Activated naive CD4-positive, alpha-beta T cell treated with anti-CD3 and anti-CD28 coated beads, Interleukin-2, amount 50 U/mL, for 72 hours (primary cell): ENCODE measurements around the gene AGFG1. TPM values are rescaled to one million over a fixed set of nuclear protein-coding genes. Genes with fewer than 3 reads are reported as not detected.
"Not testable (repeated sequence)": the region's sequence is repeated elsewhere in the genome, so short reads cannot be mapped to it uniquely, and the experiment has no call there.

Source experiments
- ATAC-seq, 2 donors: fragments of 150-1000 bp; cut with Tn5 transposase; 2 replicates each; pipeline ENCODE4 v1.10.0; 2021; ENCODE audit warnings: mild to moderate bottlenecking in 2 of 2, moderate library complexity in 2 of 2
- DNase-seq, 2 donors: peaks; one replicate each; pipeline ENCODE4 v3.0.0; 2021 to 2022; ENCODE audit warnings: low spot score in 2 of 2
- H3K27ac Mint-ChIP-seq, 2 donors: one replicate each; pipeline ENCODE4 v1.8.0; 2022; ENCODE audit warnings: mild to moderate bottlenecking in 2 of 2, mixed read lengths in 2 of 2
- H3K36me3 Mint-ChIP-seq, 2 donors: one replicate each; pipeline ENCODE4 v1.8.0; 2022; ENCODE audit warnings: mixed read lengths in 2 of 2
- H3K9me3 Mint-ChIP-seq, 2 donors: one replicate each; pipeline ENCODE4 v1.8.0; 2022; ENCODE audit warnings: mixed read lengths in 2 of 2
- total RNA-seq, 2 donors: library from RNA; stranded (reverse); gene quantifications; one replicate each; pipeline ENCODE4 v1.2.3, GENCODE V29; 2022

Gene AGFG1
- total RNA-seq, 2 donors from 2014 or later = 63.3 to 219 TPM

DNA sequence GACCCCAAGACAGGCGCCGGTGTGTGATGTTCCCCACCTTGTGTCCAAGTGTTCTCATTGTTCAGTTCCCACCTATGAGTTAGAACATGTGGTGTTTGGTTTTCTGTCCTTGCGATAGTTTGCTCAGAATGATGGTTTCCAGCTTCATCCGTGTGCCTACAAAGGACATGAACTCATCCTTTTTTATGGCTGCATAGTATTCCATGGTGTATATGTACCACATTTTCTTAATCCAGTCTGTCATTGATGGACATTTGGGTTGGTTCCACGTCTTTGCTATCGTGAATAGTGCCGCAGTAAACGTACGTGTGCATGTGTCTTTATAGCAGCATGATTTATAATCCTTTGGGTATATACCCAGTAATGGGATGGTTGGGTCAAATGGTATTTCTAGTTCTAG is 68.4 kb downstream of the AGFG1 start:
- H3K36me3 Mint-ChIP-seq = peaks cover 47 to 79% of the 10 kb centered on the region in 2 donors
- ATAC-seq, DNase-seq, H3K27ac Mint-ChIP-seq: not testable (repeated sequence)
- peaks cover 0 to 20% of the 10 kb centered on the region in 2 donors for H3K9me3 Mint-ChIP-seq

DNA sequence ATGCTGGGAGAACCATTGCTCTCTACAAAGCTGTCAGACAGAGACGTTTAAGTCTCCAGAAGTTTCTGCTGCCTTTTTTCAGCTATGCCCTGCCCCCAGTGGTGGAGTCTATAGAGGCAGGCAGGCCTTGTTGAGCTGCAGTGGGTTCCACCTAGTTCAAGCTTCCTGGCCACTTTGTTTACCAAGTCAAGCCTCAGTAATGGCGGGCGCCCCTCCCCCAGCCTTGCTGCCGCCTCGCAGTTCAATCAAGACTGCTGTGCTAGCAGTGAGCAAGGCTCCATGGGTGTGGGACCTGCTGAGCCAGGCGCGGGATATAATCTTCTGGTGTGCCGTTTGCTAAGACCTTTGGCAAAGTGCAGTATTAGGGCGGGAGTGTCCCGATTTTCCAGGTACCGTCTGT is 74.0 kb downstream of the AGFG1 start:
- DNase-seq (no peak), ATAC-seq (no peak)
- Mint-ChIP-seq H3K9me3 (peaks cover 0 to 11% of the 10 kb centered on the region in 2 donors), H3K36me3 (peaks cover 32 to 49% of the 10 kb centered on the region in 2 donors), H3K27ac (peak overlapping the region; percentile 37 to 91)

DNA sequence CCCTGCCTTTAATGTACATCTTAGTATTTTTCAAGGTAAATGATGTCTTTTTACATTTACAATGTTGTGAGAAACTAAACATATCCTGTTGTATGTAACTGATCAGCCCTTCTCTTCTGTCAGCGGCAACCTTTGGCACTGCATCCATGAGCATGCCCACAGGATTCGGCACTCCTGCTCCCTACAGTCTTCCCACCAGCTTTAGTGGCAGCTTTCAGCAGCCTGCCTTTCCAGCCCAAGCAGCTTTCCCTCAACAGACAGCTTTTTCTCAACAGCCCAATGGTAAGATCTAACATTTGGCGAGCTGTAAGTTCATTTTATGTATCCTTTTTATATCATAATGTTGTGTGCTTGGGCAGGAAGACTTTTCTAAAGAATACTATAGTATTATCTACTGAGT is 79.9 kb downstream of the AGFG1 start:
- no peak for ATAC-seq
- DNase-seq = no peak
- Mint-ChIP-seq H3K27ac (peak overlapping the region in 1 of 2 donors; percentile 69), H3K9me3 (no peaks in the 10 kb centered on the region), H3K36me3 (peaks cover 0 to 21% of the 10 kb centered on the region in 2 donors)

DNA sequence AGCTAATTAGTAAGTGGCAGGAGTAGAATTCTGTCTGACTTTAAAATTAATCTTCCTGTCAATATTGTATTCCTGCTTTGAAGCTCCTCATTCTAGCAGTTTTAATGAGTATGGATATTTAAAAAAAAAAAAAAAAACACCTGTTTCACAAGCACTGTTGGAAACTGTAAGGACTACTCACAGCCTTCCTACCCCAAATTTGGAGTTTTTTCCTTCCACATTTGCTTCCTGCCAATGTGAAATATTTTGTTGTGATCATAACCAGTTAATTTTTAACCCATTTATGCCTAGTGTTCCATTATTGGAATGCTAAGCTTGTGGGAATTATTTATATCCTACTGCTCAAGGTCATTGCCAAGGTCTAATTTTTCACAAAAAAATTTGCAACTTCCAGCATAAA is 90.6 kb downstream of the AGFG1 start:
- H3K36me3 Mint-ChIP-seq = peaks cover 0 to 8% of the 10 kb centered on the region in 2 donors
- ATAC-seq = no peak
- H3K9me3 Mint-ChIP-seq = no peaks in the 10 kb centered on the region
- no peak overlapping the region for H3K27ac Mint-ChIP-seq
- DNase-seq = no peak

DNA sequence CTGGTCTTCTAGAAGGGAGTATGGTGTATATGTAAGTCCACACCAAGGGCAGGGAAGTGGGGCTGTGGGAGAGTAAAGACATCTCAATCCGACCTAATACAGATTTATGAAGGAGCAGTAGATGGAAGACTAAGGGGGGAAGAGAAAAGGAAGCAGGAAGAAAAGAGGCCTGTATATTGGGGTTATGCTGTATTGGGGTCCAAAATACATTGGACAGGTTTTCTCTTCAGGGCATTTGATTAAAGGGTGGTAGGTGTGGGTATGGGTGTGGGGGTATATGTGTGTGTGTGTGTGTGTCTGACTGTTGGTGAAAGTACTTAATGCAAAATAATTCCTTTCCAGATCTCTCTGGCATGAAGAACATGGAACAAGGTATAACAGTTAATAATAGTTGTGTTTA is 93.1 kb downstream of the AGFG1 start:
- DNase-seq (no peak), ATAC-seq (peak in 1 of 2 donors; percentile 29)
- H3K36me3 Mint-ChIP-seq = peaks cover 0 to 8% of the 10 kb centered on the region in 2 donors
- no peaks in the 10 kb centered on the region for H3K9me3 Mint-ChIP-seq
- peak overlapping the region; percentile 3 to 6 for H3K27ac Mint-ChIP-seq

DNA sequence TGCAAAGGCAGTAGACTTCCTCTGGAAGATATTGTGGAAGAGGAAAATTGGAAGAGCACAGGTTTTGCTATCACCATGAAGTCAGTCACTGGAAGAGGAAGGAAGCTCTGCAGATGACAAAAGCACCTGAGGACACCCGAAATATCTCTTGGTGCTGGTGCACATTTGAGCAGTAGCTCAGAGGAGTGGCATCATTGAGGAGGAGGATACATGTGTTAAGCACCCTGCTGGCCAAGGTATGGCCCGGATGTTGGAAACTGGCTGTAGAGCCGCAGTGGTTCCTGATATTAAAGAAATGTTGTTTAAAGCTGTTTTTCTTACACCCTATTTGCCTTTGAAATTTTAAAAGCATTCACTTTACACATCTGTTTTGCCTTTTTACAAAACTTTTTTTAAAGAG is 94.1 kb downstream of the AGFG1 start:
- H3K27ac Mint-ChIP-seq = peak overlapping the region in 1 of 2 donors; percentile 39
- ATAC-seq (no peak), DNase-seq (no peak)
- H3K36me3 Mint-ChIP-seq = peaks cover 0 to 8% of the 10 kb centered on the region in 2 donors
- no peaks in the 10 kb centered on the region for H3K9me3 Mint-ChIP-seq

DNA sequence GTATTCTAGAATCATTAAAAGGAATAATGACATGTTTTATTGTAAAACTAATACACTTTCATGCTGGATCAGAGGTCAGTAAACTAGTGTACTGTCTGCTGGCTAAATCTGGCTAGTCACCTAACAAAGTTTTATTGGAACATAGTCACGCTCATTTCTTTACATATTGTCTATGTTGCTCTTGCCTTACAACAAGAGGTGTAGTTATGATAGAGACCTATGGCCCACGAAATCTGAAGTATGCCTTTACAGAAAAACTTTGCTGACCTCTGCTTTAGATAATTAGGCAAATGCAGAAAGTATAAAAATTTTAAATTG is 96.9 kb downstream of the AGFG1 start:
- ATAC-seq (no peak), DNase-seq (no peak)
- no peak overlapping the region for H3K27ac Mint-ChIP-seq
- peaks cover 0 to 2% of the 10 kb centered on the region in 2 donors for H3K36me3 Mint-ChIP-seq
- no peaks in the 10 kb centered on the region for H3K9me3 Mint-ChIP-seq

DNA sequence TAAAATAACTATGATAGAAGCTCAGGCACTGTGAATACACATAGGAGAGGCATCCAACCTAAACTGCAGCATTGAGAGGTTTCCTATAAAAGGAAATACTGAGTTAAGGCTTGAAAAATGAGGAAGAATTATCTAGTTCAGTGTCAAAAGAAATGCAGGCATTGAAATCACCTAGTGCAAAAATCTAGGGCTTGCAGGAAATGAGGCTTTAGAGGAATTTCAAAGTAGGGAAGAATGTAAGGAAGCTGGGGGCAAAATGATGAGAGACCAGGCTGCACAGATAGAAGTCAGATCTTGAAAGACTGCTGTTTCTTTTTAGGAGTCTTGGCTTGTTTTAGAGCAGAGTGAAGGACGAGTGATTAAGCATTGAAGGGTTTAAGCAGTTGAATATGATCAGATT is 98.7 kb downstream of the AGFG1 start:
- H3K9me3 Mint-ChIP-seq = no peaks in the 10 kb centered on the region
- H3K36me3 Mint-ChIP-seq = no peaks in the 10 kb centered on the region
- no peak for ATAC-seq
- H3K27ac Mint-ChIP-seq = peak overlapping the region in 1 of 2 donors; percentile 45
- DNase-seq = no peak

DNA sequence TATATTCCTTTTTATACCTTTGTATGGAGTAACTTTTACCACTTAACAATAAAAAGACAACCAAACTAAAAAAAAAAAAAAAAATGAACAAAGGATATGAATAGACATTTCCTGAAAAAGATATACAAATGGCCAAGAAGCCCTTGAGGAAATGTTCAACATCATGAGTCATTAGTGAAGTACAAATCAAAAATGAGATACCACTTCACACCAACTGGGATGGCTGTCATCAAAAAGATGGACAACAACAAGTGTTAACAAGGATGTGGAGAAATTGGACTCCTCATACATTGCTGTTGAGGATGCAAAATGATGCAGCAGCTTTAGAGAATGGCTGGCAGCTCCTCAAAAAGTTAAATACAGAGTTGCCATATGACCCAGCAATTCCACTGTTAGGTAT is 104.2 kb downstream of the AGFG1 start:
- no peak for ATAC-seq
- no peaks in the 10 kb centered on the region for H3K9me3 Mint-ChIP-seq
- no peak for DNase-seq
- H3K27ac Mint-ChIP-seq = no peak overlapping the region
- H3K36me3 Mint-ChIP-seq = peaks cover 0 to 2% of the 10 kb centered on the region in 2 donors

DNA sequence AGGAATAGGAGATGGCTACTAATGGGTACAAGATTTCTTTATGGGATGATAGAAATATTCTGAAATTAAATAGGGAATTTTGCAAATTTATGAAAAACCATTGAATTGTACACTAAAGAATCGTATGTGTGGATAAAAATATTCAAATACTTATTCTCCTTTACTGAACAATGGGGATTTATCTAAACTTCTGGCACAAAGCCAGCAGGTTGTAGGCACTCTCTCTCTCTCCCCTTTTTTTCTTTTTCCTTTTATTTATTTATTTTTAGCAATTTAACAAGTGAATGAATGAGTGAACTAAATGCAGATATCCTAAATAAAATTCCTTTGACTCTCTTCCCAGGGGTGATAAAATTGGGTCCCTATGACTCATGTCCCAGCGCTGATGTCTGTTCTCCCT is 104.9 kb downstream of the AGFG1 start:
- Mint-ChIP-seq H3K27ac (no peak overlapping the region), H3K36me3 (peaks cover 0 to 6% of the 10 kb centered on the region in 2 donors), H3K9me3 (no peaks in the 10 kb centered on the region)
- ATAC-seq (no peak), DNase-seq (no peak)

DNA sequence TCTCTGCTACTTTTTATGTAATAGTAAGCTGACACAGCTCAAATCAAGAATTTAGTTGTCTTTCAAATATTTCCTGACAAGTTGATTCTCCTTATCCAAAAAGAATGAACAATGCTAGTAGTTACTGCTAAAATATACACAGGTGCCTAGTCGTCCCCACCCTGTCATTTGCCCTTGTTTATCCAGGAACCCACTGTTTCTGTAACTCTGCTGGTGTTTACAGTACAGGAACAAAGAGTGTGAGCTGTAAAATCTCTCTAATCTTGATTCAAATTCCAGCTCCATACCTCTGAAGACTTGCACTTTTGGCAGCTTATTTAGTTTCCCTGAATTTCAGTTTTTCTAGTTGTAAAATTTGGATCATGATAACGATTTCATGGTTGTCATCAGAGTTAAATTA is 105.6 kb downstream of the AGFG1 start:
- Mint-ChIP-seq H3K9me3 (peaks cover 4 to 7% of the 10 kb centered on the region in 2 donors), H3K27ac (no peak overlapping the region), H3K36me3 (peaks cover 7 to 13% of the 10 kb centered on the region in 2 donors)
- DNase-seq = no peak
- ATAC-seq = no peak

DNA sequence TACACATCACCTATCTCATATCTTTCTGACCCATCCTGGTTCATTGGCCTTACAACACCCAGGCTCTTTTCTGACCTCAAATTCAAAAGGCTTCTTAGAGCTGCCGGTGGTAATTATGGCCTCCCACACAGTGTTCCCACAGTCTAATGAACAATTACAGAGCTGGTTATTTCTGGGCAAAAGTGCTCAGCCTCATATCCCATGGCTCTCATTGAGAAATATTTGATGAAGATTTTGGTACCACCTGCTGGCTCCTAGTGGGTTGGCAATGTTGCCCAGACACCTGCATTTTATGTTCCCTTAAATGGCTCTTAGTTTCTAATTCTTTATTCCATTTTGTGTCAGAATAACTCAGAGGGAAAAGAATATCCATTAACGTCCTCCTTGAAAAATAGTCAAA is 106.7 kb downstream of the AGFG1 start:
- ATAC-seq (no peak), DNase-seq (no peak)
- peaks cover 12 to 18% of the 10 kb centered on the region in 2 donors for H3K36me3 Mint-ChIP-seq
- H3K9me3 Mint-ChIP-seq = peaks cover 8 to 16% of the 10 kb centered on the region in 2 donors
- H3K27ac Mint-ChIP-seq = no peak overlapping the region

DNA sequence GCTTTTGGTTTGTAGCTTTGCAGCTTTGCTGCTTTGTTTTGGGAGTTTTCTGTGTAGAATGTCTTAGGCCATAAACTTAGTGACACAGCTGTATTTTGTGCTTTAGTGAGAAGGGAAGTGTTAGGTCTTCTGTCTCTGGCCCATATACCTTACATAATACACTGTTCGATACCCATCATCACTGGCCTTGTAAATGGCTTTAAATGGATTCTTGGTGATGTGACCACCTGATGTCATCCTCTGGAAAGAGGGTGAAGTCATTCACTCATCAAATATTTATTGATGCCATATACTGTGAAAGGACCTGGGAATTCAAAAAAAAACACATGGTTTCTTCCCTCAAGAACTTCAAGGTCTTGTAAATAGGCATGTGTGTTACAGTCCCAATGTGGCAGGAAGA is 107.8 kb downstream of the AGFG1 start:
- Mint-ChIP-seq H3K27ac (no peak overlapping the region), H3K9me3 (peaks cover 8 to 18% of the 10 kb centered on the region in 2 donors), H3K36me3 (peaks cover 12 to 18% of the 10 kb centered on the region in 2 donors)
- no peak for ATAC-seq
- DNase-seq = no peak

DNA sequence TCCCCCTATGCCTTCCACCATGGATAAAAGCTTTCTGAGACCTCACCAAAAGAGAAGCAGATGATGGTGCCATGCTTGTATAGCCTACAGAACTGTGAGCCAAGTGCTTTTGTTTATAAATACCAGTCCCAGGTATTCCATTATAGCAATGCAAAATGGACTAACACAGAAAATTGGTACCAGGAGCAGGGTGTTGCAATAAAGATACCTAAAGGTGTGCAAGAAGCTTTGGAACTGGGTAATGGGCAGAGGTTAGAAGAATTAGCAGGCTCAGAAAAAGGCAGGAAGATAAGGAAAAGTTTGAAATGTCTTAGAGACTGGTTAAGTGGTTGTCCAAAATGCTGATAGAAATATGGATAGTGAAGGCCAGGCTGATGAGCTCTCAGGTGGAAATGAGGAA is 110.4 kb downstream of the AGFG1 start:
- no peak for DNase-seq
- H3K9me3 Mint-ChIP-seq = peaks cover 8 to 18% of the 10 kb centered on the region in 2 donors
- ATAC-seq = no peak
- no peak overlapping the region for H3K27ac Mint-ChIP-seq
- peaks cover 12 to 18% of the 10 kb centered on the region in 2 donors for H3K36me3 Mint-ChIP-seq

DNA sequence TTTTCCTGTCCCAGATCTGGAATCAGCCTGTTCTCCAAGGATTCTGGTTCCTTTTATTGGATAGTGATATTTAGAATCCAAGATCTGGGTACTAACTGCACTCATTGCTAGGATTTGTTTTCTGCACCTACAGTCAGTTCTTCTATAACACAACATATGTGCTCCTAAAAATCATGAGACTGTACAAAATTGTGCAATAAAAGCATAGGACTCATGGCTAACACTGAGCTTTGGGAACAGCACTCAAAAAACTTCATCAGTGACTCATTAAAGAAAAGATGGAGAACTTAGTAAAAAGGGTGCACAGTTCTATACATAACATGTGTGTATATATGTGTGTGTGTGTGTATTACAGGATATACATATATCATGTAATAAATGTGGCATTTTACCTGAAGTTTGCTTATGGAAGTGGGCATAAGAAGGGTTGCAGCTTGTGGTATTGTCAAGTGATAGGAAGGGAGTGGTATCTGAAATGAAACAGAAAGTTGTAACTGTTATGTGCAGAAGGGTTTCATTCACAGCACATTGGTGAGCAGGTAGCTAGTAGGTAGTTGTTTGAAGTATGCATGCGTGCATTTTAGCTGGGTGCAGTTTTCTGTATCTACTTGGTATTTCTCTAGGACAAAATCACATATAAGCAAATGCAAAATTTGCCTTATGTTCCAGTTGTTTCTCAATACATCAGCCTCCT is 120.9 kb downstream of the AGFG1 start:
- ATAC-seq = peak in 1 of 2 donors; percentile 34
- Mint-ChIP-seq H3K36me3 (no peaks in the 10 kb centered on the region), H3K9me3 (no peaks in the 10 kb centered on the region), H3K27ac (no peak overlapping the region)
- DNase-seq = no peak

DNA sequence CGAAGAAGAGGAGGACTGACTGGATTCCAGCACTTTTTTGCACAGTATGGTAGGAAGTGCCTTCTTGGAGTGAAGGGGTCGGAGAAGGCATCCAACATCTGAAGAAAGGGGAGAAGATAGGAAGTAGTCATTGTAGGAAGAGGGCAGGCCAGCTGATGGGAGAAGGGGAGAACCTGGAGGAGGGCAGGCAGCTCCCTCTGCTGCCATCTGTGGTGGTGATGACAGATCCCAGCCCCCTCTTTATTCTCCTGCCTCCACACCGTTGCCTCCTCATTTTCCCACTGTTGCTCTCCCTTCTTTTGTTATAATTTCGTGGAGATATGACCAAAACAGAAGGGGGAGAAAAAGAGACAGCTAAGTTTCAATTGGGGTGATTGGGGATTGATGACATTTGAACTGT is 123.8 kb downstream of the AGFG1 start:
- no peaks in the 10 kb centered on the region for H3K9me3 Mint-ChIP-seq
- H3K27ac Mint-ChIP-seq = no peak overlapping the region
- DNase-seq = no peak
- no peak for ATAC-seq
- no peaks in the 10 kb centered on the region for H3K36me3 Mint-ChIP-seq

DNA sequence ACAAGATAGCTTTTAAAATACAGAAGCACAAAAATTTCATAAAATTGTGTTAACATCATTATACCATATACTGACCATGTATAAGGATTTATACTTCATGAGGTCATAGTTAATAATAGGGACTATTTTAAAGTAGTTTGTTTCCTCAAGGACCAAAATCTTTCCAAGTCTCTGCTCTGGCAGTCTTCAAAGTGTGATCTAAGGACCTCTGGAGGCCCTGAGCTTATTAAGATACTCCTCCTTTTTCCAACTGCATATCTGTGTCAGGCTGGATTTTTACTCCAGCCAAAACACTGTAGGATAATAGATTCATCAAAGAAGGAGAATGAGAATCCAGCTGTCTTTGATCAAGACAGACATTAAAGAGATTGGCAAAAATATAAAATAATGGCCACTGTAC is 125.1 kb downstream of the AGFG1 start:
- DNase-seq = no peak
- Mint-ChIP-seq H3K9me3 (no peaks in the 10 kb centered on the region), H3K27ac (no peak overlapping the region), H3K36me3 (no peaks in the 10 kb centered on the region)
- no peak for ATAC-seq

DNA sequence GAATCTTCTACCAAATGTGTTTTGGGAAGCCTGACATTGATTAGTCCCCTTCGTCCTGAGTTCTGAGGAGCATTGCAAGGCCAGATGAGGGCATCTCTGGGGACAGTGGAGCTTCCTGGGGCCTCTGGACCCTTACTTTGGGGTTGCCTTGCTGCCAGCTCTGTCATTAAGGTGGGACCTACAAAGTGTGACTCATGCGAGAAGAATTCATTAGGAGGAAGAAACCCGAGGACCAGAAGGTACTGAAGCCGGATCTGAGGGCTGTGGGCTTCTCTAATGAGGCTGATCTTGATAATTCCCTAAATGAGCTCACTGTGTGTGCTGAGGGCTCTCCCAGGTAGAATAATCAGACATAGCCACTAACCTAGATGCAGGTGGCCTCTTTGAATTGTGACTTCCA is 126.0 kb downstream of the AGFG1 start:
- no peaks in the 10 kb centered on the region for H3K36me3 Mint-ChIP-seq
- no peak for ATAC-seq
- no peak overlapping the region for H3K27ac Mint-ChIP-seq

More for the DNA sequence above, 126.0 kb downstream of the AGFG1 start:
- DNase-seq = no peak
- H3K9me3 Mint-ChIP-seq = no peaks in the 10 kb centered on the region
